ENCODE results near the gene RNASEH1. TPM values are rescaled to one million over a fixed set of nuclear protein-coding genes. Genes with fewer than 3 reads are reported as not detected.

The RNASEH1 gene
- total and polyA plus RNA-seq, 2 of the 13 experiments (the other 11 are each of a cell fraction or from before 2014, with no cell fraction given): 14.5 to 57.4 TPM

DNA sequence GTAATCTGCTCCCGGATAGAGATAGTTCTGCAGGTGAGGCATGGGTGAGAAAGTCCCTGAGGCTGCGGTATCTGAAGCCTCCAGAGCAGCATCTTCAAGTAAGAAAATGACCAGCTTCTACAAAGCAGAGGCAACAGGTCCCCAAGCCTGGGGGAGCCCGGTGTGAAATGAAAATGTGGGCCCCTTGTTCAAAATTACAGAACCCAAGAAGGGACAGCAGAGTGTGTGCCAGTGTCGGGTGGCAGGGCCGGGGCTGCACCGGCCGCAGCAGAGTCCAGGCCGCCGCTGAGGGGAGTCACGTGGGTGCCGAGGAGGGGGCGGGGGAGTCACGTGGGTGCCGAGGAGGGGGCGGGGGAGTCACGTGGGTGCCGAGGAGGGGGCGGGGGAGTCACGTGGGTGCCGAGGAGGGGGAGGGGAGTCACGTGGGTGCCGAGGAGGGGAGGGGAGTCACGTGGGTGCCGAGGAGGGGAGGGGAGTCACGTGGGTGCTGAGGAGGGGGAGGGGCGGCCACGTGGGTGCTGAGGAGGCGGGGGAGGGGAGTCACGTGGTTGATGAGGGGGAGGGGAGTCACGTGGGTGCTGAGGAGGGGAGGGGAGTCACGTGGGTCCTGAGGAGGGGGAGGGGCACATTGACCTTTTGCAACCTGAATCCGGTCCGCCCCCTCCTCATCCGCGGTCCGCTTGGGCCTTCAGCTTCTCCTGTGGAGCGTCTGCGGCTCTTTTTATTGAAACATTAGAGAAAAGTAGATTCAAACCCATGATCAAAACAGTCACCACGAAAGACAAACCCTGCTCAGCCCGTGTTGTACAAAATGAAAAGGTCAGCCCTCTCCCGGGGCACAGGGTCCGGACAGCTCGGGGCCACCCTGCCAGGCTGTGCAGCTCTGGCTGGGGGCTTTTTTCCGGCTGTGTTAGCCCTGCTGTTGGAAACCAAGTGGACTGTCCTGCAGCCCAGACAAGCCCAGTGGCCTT is 47.1 kb upstream of the RNASEH1 start (continued):
- TF ChIP-seq ZBTB40 (IDR thresholded peaks at IDR 0.05) (no peak), ZBTB40 (CRISPR knock-in tag; IDR thresholded peaks at IDR 0.05) (no peak), E2F5 (CRISPR knock-in tag; conservative IDR thresholded peaks at IDR 0.05) (no peak), ZNF749 (CRISPR knock-in tag; IDR thresholded peaks at IDR 0.05; ENCODE audit: borderline replicate concordance) (no peak), ZBTB21 (CRISPR knock-in tag; IDR thresholded peaks at IDR 0.05) (no peak), ZNF747 (CRISPR knock-in tag; IDR thresholded peaks at IDR 0.05; ENCODE audit: borderline replicate concordance) (0 out of 2 replicates have a peak, but pooled peaks have one; percentile 48), NCOA5 (CRISPR knock-in tag; IDR thresholded peaks at IDR 0.05) (no peak), U2AF1 (optimal IDR thresholded peaks at IDR 0.05; ENCODE audit: low read depth, low read length) (no peak), ZSCAN9 (CRISPR knock-in tag; IDR thresholded peaks at IDR 0.05; ENCODE audit: borderline replicate concordance) (no peak), HMG20B (CRISPR knock-in tag; conservative IDR thresholded peaks at IDR 0.05) (no peak), RORA (CRISPR knock-in tag; IDR thresholded peaks at IDR 0.05) (no peak), MAX (IDR thresholded peaks at IDR 0.05) (peak; percentile 95), RFX3 (CRISPR knock-in tag; IDR thresholded peaks at IDR 0.05) (no peak)
- TF ChIP-seq, protein P1, sequence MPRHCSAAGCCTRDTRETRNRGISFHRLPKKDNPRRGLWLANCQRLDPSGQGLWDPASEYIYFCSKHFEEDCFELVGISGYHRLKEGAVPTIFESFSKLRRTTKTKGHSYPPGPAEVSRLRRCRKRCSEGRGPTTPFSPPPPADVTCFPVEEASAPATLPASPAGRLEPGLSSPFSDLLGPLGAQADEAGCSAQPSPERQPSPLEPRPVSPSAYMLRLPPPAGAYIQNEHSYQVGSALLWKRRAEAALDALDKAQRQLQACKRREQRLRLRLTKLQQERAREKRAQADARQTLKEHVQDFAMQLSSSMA (CRISPR knock-in tag; IDR thresholded peaks at IDR 0.05): no peak
- TF ChIP-seq, protein P2, sequence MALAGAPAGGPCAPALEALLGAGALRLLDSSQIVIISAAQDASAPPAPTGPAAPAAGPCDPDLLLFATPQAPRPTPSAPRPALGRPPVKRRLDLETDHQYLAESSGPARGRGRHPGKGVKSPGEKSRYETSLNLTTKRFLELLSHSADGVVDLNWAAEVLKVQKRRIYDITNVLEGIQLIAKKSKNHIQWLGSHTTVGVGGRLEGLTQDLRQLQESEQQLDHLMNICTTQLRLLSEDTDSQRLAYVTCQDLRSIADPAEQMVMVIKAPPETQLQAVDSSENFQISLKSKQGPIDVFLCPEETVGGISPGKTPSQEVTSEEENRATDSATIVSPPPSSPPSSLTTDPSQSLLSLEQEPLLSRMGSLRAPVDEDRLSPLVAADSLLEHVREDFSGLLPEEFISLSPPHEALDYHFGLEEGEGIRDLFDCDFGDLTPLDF (CRISPR knock-in tag; IDR thresholded peaks at IDR 0.05): no peak

Data from HepG2 (cell line).